ENCODE measurements around the gene ST8SIA5. TPM values are rescaled to one million over a fixed set of nuclear protein-coding genes. Genes with fewer than 3 reads are reported as not detected.

ST8SIA5 gene
- total RNA-seq, 1 experiment from 2014 or later = not detected

DNA sequence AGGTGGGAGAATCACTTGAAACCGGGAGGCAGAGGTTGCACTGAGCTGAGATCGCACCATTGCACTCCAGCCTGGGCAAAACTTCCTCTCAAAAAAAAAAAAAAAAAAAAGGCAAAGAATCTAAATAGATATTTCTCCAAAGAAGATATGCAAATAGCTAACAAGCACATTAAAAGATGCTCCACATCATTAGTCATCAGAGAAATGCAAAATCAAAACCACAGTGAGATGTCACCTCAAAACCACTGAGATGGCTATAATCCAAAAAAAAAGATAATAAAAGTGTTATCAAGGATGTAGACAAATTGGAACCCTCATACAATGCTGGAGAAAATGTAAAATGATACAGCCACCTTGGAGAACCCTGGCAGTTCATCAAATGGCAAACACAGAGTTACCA is 8.4 kb downstream of the ST8SIA5 start:
- no peak for DNase-seq (ENCODE audit: extremely low read depth, low read depth)

GRCh38 chr18:46740046-46740445 is 16.8 kb downstream of the ST8SIA5 start:
- no peak for DNase-seq (ENCODE audit: extremely low read depth, low read depth)

- DNase-seq (ENCODE audit: extremely low read depth, low read depth) = no peak
Measured at GRCh38 chr18:46738491-46738890, 18.4 kb downstream of the ST8SIA5 start.

DNA sequence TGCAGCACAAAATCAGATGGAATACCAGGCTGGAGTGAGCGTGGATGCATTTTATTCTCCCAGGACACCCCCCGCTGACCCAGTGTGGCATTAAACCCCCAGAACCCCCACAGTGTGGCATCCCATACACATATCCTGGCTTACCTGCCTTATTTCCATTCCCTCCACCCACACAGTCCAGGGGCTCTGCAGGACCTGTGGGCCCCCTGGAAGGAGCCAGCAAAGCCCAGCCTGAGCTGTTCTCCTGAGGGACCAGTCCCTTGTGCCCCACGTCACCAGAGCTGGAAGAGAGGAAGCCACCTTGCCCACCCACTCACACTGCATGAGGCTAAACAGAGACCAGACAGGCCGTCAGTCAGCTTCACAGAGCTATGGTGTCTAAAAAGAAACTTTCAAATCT is 20.1 kb downstream of the ST8SIA5 start:
- no peak for DNase-seq (ENCODE audit: extremely low read depth, low read depth)

- no peak for DNase-seq (ENCODE audit: extremely low read depth, low read depth)
Measured at GRCh38 chr18:46736135-46736534, 20.7 kb downstream of the ST8SIA5 start.

- no peak for DNase-seq (ENCODE audit: extremely low read depth, low read depth)
Measured at GRCh38 chr18:46734981-46735380, 21.9 kb downstream of the ST8SIA5 start.

GRCh38 chr18:46733872-46734271 is 23.0 kb downstream of the ST8SIA5 start:
- DNase-seq (ENCODE audit: extremely low read depth, low read depth) = no peak

DNA sequence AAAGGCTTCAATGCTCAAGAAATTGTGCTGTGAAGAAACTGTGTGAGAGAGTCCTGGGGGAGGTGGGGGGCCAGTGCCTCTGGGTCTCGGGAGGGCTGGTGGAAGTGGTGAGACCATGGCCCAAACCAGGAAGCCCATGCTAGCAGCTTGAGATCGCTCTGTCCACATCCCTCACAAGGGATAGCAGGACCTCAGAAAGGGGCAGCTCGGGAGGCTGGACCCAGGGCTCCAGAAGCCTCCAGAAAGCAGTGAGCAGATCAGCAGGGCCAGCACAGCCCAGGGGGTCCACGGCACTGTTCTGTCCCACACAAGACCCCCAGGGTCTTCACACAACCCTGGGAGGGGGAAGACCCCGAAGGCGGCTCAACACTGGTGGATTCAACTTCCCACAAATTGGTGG is 24.1 kb downstream of the ST8SIA5 start:
- no peak for DNase-seq (ENCODE audit: extremely low read depth, low read depth)

GRCh38 chr18:46732201-46732600 is 24.7 kb downstream of the ST8SIA5 start:
- no peak for DNase-seq (ENCODE audit: extremely low read depth, low read depth)

DNA sequence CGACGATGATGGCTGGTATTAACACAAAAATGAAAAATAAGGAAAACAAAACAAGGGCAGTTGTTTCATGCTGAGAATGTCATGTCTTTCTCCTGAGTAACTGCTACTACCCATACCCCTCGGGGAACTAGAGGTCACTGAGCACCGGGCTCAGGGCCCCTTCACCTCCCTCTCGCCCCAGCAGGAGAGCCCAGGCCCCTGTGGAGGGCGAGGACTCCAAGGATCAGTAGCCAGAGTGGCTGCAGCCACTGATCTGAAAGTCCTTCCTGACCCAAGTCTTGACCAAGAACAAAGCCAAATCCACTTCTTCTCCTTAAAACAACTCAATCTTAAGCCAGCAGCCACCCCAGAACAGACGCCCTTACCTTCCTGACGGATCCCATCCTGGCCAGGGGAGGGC is 25.5 kb downstream of the ST8SIA5 start:
- no peak for DNase-seq (ENCODE audit: extremely low read depth, low read depth)

DNA sequence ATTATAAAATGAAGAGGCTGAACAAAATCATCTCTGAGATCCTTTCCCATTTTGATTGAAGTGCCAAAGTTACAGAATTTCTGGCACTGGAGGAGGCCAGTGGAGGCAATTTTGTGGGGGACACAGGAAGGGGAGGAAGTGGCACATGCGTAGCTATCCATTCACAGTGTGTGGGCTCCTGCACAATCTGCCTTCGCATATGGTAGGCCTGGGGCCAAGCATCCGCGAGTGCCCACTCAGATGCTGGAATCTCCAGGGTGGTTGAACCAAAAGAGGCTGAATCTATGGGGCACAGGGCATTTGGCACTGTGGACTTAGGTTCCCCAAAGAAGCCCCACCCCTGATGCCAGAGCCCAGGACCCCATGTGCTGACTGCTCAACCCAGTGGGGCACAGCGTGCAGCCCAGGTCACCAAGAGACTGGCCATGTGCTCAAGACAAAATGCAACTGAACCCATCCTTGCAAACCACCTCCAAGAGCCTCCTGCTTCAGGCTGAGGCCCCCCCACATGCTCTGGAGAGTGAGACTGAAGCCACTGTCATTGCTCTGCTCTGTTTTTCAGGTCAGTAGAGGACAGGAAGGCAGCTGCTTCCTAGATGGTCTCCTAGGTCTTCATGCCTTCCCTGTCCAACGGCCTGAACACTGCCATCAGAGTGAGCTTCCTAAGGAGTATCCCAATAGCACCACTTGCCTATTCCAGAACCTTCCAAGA is 28.5 kb downstream of the ST8SIA5 start:
- DNase-seq (ENCODE audit: extremely low read depth, low read depth) = no peak

- no peak for DNase-seq (ENCODE audit: extremely low read depth, low read depth)
Measured at GRCh38 chr18:46727177-46727576, 29.7 kb downstream of the ST8SIA5 start.

DNA sequence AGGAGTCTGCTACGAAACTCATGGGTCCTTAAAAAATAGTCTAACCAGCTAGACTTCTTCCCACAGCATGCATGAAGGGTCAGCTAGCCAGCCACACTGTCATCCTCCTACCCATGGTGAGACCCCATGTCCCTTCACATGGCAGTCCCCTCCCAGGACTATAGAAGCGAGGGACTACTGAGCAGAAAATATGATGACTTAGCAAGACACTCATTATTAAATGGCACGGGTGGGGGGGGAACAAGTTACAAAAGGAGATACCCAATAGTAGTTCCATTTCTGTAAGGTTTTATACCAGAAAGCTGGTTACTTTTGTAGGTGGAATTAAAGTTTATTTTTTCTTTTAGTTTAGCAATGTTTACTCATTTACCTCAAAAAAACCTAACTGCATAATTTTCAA is 31.5 kb downstream of the ST8SIA5 start:
- DNase-seq (ENCODE audit: extremely low read depth, low read depth) = no peak

DNA sequence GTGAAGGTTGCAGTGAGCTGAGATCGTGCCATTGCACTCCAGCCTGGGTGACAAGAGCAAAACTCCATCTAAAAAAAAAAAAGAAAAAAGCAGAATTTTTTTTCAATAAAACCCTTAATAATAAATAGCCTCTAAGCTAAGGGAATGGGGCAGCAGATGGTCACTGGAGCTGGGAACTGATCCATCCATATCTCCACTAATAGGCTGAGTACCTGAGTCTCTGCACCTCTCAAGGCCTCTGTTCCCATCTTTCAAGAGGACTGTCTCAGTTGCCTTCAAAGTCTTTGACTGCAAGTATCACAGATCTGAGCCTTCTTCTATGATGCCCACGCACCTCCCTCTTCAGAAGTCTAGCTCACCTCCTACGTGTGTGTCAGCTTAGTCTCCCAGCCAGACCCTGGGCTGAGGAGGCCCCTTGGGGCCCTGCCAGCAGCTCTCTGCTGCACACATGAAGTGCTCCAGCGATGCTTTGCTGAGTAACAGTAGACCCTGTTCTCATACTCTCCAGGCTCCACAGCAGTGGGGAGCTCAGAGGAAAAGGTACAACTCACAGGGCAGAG is 32.9 kb downstream of the ST8SIA5 start:
- no peak for DNase-seq (ENCODE audit: extremely low read depth, low read depth)

DNA sequence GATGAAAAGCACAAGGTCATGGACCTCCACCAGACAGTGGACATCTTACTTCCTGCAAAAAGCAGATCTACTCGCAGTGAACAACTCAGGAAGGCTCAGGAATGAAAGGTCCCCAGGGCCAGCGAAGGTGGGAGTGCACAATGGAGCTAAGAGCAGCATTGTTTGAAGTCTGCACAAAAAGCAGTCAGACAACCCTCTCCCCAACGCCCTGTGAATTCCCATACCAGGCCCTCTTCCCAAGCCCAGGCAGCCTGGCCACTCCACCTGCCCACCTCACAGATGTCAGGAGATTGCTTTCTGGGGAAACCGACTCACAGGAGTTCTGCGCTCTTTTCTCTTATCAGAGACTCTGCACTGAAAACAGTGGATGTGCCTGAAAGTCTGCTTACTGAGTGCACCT is 34.8 kb downstream of the ST8SIA5 start:
- no peak for DNase-seq (ENCODE audit: extremely low read depth, low read depth)

- DNase-seq (ENCODE audit: extremely low read depth, low read depth) = no peak
Measured at GRCh38 chr18:46721331-46721730, 35.5 kb downstream of the ST8SIA5 start.

DNA sequence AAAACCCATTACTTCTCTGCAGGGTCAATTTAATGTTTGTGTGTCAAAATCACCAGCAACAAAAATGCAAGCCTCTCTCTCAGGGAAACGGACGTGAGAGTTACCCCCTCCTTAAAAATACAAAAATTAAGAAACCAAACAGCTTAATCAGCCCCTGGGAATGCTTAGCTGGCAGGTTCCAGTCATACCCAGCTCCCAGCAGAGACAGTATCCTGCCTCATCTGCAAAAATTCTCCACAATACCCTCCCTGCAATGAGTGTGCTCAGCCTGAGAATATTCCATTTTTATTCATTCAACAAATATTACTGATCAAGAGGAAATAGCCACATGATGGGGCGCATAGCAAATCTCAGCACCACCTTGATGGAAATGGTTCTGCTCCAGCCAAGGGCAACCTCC is 36.3 kb downstream of the ST8SIA5 start:
- no peak for DNase-seq (ENCODE audit: extremely low read depth, low read depth)

DNA sequence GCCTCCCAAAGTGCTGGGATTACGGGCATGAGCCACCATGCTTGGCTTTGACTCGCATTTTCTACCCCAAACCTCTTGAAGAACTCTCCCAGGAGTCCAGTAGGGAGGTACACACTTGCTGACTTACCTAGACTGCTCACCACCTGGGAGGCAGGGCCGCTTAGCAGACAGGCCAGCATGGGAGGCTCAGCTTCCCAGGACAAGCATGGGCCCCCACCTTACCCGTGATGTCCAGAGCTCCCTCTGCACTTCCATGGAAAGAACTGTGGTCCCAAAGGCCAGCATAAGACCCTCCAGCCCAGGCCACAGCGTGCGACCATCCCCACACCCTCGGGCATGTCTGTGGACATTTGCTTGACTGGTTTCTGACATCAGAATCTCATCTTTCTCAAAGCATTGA is 36.8 kb downstream of the ST8SIA5 start:
- no peak for DNase-seq (ENCODE audit: extremely low read depth, low read depth)

DNA sequence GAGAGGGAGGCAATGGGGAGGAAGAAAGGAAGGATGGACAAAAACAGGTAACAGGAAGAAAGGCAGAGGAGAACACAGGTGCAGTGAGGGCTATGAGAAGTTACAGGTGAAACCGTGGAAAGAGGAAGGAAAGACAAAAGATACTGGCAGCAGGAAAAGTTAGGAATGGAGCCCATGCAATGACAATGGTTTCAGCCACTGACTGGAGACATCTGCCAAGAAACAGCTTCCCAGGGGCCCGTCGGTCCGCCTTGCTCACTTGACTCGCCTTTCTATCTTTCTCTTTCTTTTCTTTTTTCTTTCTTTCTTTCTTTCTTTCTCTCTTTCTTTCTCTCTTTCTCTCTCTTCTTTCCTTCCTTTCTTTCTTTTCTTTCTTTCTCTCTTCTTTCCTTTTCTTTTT is 37.5 kb downstream of the ST8SIA5 start:
- no peak for DNase-seq (ENCODE audit: extremely low read depth, low read depth)

DNA sequence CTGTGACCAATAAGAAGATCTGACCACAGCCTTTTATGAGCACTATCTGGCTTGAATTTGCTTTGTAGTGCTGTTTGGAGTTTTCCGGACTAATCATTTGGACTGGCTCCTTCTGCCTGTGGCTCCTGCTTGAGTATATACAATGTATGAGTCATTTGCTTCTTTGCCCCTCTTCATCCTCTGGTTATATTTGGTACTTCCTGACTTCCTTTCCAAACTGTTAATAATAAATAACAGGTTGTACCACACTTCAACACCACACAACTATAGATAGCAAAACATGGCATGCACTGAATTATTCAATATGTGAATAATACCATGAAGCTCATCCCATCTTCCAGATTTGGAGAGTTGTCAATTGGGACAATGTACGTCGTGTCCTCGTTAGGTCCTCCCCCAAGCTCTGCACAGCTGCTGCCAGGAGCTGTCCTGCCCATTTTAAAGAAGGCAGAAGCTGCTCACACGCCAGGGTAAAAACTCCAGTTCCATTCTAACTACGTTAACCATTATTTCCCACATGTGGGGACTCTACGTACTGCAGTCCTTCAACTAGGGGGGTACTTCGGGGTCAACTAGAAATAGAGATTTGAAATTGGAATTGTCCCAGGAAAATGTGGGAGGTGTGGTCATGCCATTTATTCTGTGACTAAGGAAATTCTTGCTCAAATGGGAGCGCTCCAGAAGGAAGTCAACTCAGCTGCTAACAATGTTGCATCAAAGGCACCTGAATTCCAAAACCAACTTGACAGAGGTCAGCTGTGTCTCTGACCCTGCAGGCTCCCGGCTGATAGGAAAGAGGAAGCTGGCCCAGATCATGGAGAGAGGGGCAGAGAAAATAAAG is 38.1 kb downstream of the ST8SIA5 start:
- DNase-seq (ENCODE audit: extremely low read depth, low read depth) = no peak

DNA sequence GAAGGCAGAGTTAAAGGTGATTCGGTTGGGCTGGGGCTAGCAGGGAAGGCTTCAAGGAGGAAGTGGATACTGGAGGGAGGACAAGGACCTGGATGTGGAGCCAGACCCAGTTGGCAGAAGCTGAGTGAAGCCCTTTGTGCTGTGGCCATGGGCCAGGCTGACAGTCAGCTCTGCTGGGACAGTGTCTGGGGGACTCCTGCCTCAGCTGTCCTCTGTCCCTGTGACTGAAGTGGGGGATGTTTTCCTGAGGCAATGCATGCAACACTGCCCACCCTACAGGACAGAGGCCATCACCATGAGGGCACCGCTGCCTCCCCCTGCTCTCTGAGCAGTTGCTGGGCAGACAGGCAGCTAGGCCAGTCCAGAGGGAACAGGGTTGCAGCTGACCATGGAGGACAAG is 40.0 kb downstream of the ST8SIA5 start:
- no peak for DNase-seq (ENCODE audit: extremely low read depth, low read depth)

DNA sequence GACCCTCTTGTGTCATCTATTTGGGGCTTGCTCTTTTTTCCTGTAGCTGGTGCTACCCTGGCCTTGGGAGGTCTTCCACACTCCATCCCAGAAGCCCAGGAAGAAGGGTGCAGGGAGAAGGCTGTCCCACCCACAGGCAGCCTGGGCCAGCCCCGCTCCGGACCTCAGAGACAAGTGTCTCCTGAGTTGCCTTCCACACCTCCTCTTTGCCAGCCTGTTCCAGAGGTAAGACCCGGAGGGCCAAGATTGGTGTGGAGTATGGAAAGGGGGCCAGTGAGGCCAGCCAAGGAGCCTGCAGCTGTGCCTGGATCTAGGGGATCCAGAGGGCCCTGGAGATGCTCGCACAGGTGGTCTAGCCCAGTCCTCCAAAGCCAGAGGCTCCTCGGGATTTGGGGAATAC is 40.5 kb downstream of the ST8SIA5 start:
- DNase-seq (ENCODE audit: extremely low read depth, low read depth) = no peak
